ENCODE measurements around the gene MARVELD2. TPM values are rescaled to one million over a fixed set of nuclear protein-coding genes. Genes with fewer than 3 reads are reported as not detected.

MARVELD2 gene
- total and polyA plus RNA-seq, 2 of the 13 experiments (the other 11 are each of a cell fraction or from before 2014, with no cell fraction given) = 11.1 to 15.4 TPM

DNA sequence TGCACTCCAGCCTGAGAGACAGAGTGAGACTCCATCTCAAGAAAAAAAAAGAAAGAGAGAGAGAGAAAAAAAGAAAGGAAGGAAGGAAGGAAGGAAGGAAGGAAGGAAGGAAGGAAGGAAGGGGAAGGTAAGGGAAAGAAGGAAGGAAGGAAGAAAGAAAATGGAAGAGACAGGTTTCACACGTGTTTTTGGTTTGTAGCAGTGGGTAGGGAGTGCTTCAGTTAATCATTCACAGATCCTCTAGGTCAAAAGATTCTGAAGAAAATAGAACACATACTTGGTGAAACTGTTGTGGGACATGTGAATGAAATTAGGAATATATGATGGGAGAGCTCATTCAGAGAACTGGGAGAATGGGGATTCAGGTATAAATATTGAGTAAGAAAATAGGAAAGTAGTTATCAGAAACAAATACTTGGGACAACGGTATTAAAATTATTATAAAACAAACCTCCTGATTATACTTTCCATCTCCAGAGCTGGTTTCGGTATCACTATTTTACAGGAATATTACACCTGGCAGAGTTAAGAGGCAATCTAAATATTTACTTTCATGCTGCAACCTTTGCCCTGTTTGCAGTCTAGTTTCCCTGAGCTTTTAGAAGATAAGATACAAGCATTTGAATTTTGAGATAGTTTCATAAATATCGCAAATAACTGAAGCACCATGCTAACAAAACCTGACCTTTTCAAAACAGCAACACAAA, 37.2 kb downstream of the MARVELD2 start (continued):
- TF ChIP-seq, protein P1, sequence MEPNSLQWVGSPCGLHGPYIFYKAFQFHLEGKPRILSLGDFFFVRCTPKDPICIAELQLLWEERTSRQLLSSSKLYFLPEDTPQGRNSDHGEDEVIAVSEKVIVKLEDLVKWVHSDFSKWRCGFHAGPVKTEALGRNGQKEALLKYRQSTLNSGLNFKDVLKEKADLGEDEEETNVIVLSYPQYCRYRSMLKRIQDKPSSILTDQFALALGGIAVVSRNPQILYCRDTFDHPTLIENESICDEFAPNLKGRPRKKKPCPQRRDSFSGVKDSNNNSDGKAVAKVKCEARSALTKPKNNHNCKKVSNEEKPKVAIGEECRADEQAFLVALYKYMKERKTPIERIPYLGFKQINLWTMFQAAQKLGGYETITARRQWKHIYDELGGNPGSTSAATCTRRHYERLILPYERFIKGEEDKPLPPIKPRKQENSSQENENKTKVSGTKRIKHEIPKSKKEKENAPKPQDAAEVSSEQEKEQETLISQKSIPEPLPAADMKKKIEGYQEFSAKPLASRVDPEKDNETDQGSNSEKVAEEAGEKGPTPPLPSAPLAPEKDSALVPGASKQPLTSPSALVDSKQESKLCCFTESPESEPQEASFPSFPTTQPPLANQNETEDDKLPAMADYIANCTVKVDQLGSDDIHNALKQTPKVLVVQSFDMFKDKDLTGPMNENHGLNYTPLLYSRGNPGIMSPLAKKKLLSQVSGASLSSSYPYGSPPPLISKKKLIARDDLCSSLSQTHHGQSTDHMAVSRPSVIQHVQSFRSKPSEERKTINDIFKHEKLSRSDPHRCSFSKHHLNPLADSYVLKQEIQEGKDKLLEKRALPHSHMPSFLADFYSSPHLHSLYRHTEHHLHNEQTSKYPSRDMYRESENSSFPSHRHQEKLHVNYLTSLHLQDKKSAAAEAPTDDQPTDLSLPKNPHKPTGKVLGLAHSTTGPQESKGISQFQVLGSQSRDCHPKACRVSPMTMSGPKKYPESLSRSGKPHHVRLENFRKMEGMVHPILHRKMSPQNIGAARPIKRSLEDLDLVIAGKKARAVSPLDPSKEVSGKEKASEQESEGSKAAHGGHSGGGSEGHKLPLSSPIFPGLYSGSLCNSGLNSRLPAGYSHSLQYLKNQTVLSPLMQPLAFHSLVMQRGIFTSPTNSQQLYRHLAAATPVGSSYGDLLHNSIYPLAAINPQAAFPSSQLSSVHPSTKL (CRISPR knock-in tag; IDR thresholded peaks at IDR 0.05) = peak; percentile 82
- TF ChIP-seq FOXO1 (CRISPR knock-in tag; IDR thresholded peaks at IDR 0.05) = peak; percentile 33; the same call in 1 of the 2 replicates
- TF ChIP-seq, protein P2, sequence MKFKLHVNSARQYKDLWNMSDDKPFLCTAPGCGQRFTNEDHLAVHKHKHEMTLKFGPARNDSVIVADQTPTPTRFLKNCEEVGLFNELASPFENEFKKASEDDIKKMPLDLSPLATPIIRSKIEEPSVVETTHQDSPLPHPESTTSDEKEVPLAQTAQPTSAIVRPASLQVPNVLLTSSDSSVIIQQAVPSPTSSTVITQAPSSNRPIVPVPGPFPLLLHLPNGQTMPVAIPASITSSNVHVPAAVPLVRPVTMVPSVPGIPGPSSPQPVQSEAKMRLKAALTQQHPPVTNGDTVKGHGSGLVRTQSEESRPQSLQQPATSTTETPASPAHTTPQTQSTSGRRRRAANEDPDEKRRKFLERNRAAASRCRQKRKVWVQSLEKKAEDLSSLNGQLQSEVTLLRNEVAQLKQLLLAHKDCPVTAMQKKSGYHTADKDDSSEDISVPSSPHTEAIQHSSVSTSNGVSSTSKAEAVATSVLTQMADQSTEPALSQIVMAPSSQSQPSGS (CRISPR knock-in tag; IDR thresholded peaks at IDR 0.05) = no peak
- peak; percentile 25; the same call in 1 of the 2 replicates for TF ChIP-seq SIX4 (CRISPR knock-in tag; IDR thresholded peaks at IDR 0.05)
- peak; percentile 87 for TF ChIP-seq FOXA3 (CRISPR knock-in tag; IDR thresholded peaks at IDR 0.05)
- TF ChIP-seq ZNF124 (CRISPR knock-in tag; IDR thresholded peaks at IDR 0.05) = peak; percentile 32; the same call in 1 of the 2 replicates
- TF ChIP-seq ZMYM2 (CRISPR knock-in tag; IDR thresholded peaks at IDR 0.05) = no peak
- no peak for TF ChIP-seq POLR2A (IDR thresholded peaks at IDR 0.05; ENCODE audit: insufficient read depth in 1 of 2, low read depth in 2 of 2, low read length in 2 of 2)
- TF ChIP-seq, protein P3, sequence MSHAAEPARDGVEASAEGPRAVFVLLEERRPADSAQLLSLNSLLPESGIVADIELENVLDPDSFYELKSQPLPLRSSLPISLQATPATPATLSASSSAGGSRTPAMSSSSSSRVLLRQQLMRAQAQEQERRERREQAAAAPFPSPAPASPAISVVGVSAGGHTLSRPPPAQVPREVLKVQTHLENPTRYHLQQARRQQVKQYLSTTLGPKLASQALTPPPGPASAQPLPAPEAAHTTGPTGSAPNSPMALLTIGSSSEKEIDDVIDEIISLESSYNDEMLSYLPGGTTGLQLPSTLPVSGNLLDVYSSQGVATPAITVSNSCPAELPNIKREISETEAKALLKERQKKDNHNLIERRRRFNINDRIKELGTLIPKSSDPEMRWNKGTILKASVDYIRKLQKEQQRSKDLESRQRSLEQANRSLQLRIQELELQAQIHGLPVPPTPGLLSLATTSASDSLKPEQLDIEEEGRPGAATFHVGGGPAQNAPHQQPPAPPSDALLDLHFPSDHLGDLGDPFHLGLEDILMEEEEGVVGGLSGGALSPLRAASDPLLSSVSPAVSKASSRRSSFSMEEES (CRISPR knock-in tag; IDR thresholded peaks at IDR 0.05) = peak; percentile 46; the same call in 1 of the 2 replicates
- no peak for TF ChIP-seq NFIB (CRISPR knock-in tag; IDR thresholded peaks at IDR 0.05; ENCODE audit: borderline replicate concordance)
- TF ChIP-seq TBX3 (IDR thresholded peaks at IDR 0.05; ENCODE audit: borderline replicate concordance) = no peak
- no peak for TF ChIP-seq SAFB2 (CRISPR knock-in tag; IDR thresholded peaks at IDR 0.05; ENCODE audit: borderline replicate concordance, low read depth)
- TF ChIP-seq, protein P4, sequence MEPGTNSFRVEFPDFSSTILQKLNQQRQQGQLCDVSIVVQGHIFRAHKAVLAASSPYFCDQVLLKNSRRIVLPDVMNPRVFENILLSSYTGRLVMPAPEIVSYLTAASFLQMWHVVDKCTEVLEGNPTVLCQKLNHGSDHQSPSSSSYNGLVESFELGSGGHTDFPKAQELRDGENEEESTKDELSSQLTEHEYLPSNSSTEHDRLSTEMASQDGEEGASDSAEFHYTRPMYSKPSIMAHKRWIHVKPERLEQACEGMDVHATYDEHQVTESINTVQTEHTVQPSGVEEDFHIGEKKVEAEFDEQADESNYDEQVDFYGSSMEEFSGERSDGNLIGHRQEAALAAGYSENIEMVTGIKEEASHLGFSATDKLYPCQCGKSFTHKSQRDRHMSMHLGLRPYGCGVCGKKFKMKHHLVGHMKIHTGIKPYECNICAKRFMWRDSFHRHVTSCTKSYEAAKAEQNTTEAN (CRISPR knock-in tag; conservative IDR thresholded peaks at IDR 0.05) = no peak
- peak; percentile 54; the same call in 1 of the 2 replicates for TF ChIP-seq TCF7 (IDR thresholded peaks at IDR 0.05; ENCODE audit: low read depth)
- no peak for TF ChIP-seq RORA (CRISPR knock-in tag; IDR thresholded peaks at IDR 0.05)
- no peak for TF ChIP-seq ZNF446 (CRISPR knock-in tag; IDR thresholded peaks at IDR 0.05)
- TF ChIP-seq, protein P5, sequence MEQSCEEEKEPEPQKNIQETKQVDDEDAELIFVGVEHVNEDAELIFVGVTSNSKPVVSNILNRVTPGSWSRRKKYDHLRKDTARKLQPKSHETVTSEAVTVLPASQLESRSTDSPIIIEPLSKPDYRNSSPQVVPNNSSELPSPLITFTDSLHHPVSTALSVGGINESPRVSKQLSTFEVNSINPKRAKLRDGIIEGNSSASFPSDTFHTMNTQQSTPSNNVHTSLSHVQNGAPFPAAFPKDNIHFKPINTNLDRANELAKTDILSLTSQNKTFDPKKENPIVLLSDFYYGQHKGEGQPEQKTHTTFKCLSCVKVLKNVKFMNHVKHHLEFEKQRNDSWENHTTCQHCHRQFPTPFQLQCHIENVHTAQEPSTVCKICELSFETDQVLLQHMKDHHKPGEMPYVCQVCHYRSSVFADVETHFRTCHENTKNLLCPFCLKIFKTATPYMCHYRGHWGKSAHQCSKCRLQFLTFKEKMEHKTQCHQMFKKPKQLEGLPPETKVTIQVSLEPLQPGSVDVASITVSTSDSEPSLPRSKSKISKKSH (CRISPR knock-in tag; IDR thresholded peaks at IDR 0.05; ENCODE audit: borderline replicate concordance) = no peak
- TF ChIP-seq, protein P6, sequence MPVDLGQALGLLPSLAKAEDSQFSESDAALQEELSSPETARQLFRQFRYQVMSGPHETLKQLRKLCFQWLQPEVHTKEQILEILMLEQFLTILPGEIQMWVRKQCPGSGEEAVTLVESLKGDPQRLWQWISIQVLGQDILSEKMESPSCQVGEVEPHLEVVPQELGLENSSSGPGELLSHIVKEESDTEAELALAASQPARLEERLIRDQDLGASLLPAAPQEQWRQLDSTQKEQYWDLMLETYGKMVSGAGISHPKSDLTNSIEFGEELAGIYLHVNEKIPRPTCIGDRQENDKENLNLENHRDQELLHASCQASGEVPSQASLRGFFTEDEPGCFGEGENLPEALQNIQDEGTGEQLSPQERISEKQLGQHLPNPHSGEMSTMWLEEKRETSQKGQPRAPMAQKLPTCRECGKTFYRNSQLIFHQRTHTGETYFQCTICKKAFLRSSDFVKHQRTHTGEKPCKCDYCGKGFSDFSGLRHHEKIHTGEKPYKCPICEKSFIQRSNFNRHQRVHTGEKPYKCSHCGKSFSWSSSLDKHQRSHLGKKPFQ (CRISPR knock-in tag; IDR thresholded peaks at IDR 0.05; ENCODE audit: insufficient replicate concordance) = no peak

Data from HepG2 (cell line).